ENCODE measurements around the gene SEMA3E. TPM values are rescaled to one million over a fixed set of nuclear protein-coding genes. Genes with fewer than 3 reads are reported as not detected.
A peak's percentile ranks its signal among the peaks of the same experiment; 100 is the strongest.

SEMA3E gene
- polyA plus RNA-seq, 1 donor from 2014 or later: 0.98 TPM

DNA sequence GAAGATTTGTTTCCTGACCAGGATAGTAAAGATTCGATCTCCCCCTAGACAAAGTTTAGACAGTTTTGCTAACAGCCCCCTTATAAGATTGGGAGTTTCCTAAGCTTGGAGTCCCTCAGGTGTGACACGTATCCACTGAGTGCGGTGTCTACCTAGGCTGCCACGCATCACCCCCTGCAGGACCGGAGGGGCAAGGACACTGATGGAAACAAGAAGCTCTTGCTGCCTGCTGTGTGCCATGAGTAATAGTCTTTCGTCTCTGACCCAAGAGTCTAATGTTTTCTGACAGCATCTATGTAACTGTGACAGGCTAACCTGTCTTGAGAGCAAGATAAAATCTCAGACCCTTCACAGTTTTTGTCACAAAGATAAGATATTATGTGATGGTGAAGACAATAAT lies 173.5 kb downstream of the SEMA3E start:
- no peak overlapping the region for H2AFZ ChIP-seq (ENCODE audit: low read depth, low read length)
- no peaks in the 10 kb centered on the region for H3K27me3 ChIP-seq (ENCODE audit: insufficient read depth, low read depth, low read length)
- no peaks in the 10 kb centered on the region for H3K79me2 ChIP-seq (replicated peaks; ENCODE audit: insufficient read depth, low read length)
- H3K9ac ChIP-seq (ENCODE audit: low read length): no peak overlapping the region
- H3K9me2 ChIP-seq (ENCODE audit: insufficient read depth, low read length): no peaks in the 10 kb centered on the region
- no peak overlapping the region for H3K4me3 ChIP-seq (ENCODE audit: low read length)
- H3K9me3 ChIP-seq (ENCODE audit: low read length): no peaks in the 10 kb centered on the region
- no peaks in the 10 kb centered on the region for H4K20me1 ChIP-seq (ENCODE audit: insufficient read depth)
- H3F3A ChIP-seq (ENCODE audit: insufficient read depth, low read length, poor library complexity, severe bottlenecking): no peaks in the 10 kb centered on the region
- peak overlapping the region; percentile 22 for H3K4me2 ChIP-seq (ENCODE audit: low read length)
- H3K36me3 ChIP-seq (ENCODE audit: insufficient read depth, low read length): no peaks in the 10 kb centered on the region
- TF ChIP-seq REST (IDR thresholded peaks at IDR 0.05; ENCODE audit: borderline replicate concordance) (no peak), CTCF (IDR thresholded peaks at IDR 0.05; ENCODE audit: poor library complexity, severe bottlenecking) (peak; percentile 47)
- no peak overlapping the region for H3K27ac ChIP-seq (ENCODE audit: low read length)

DNA sequence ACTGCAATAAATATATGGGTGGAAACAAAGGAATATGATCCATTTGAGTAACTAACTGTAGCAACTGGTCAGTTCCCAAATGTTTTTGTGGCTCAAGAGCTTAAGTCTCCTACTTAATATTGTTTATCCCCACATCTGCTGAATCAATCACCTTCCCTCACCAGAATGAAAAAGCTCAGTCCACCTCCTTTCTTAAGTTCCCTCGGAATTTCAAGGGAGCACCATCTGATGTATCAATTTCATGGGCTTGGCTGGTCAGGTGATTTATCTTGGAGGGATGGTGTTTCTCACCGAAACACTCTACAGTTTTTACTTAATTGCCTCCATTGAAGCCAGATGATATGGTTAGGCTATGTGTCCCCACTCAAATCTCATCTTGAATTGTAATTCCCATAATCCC lies 176.6 kb downstream of the SEMA3E start:
- Histone ChIP-seq H3K79me2 (replicated peaks; ENCODE audit: insufficient read depth, low read length) (no peaks in the 10 kb centered on the region), H3K9me3 (ENCODE audit: low read length) (no peaks in the 10 kb centered on the region), H3K4me3 (ENCODE audit: low read length) (no peak overlapping the region), H3K4me2 (ENCODE audit: low read length) (no peak overlapping the region), H2AFZ (ENCODE audit: low read depth, low read length) (no peak overlapping the region), H3K9me2 (ENCODE audit: insufficient read depth, low read length) (no peaks in the 10 kb centered on the region), H3K27me3 (ENCODE audit: insufficient read depth, low read depth, low read length) (no peaks in the 10 kb centered on the region), H3K36me3 (ENCODE audit: insufficient read depth, low read length) (no peaks in the 10 kb centered on the region), H3K9ac (ENCODE audit: low read length) (no peak overlapping the region), H3F3A (ENCODE audit: insufficient read depth, low read length, poor library complexity, severe bottlenecking) (no peaks in the 10 kb centered on the region), H4K20me1 (ENCODE audit: insufficient read depth) (no peaks in the 10 kb centered on the region), H3K27ac (ENCODE audit: low read length) (no peak overlapping the region)
- TF ChIP-seq EZH2 (IDR thresholded peaks at IDR 0.05; ENCODE audit: borderline replicate concordance, insufficient read depth, low read length, poor library complexity, severe bottlenecking): no peak
- TF ChIP-seq TAF1 (IDR thresholded peaks at IDR 0.05; ENCODE audit: low read depth): no peak
- TF ChIP-seq SMC3 (conservative IDR thresholded peaks at IDR 0.05; ENCODE audit: poor library complexity): no peak
- TF ChIP-seq REST (IDR thresholded peaks at IDR 0.05; ENCODE audit: borderline replicate concordance): no peak
- no peak for TF ChIP-seq EP300 (conservative IDR thresholded peaks at IDR 0.05; ENCODE audit: poor library complexity, severe bottlenecking)

Measured in neural cell (in vitro differentiated cells).